NT2/D1 (cell line): Measurements from ENCODE around the gene PHOSPHO1.

Experiments
- YY1 ChIP-seq: IDR thresholded peaks from 2 replicates; pipeline ENCODE4 v1.6.1; 2011; ENCODE audit not compliant: insufficient read length, insufficient read depth
- ZNF274 ChIP-seq: IDR thresholded peaks from 2 replicates; pipeline ENCODE4 v1.6.1; 2011; ENCODE audit warnings: mild to moderate bottlenecking, low read depth, low read length

GRCh38 chr17:49249292-49249794 lies 18.8 kb upstream of the PHOSPHO1 start:
- TF ChIP-seq ZNF274 (no peak), YY1 (no peak)
